Hematopoietic multipotent progenitor cell treated with erythropoietin and hydrocortisone succinate and interleukin-3 and kit ligand, for 17 days (in vitro differentiated cells): ENCODE results near the gene ENTPD7.
A peak's percentile ranks its signal among the peaks of the same experiment; 100 is the strongest.
"Not testable (repeated sequence)": the region's sequence is repeated elsewhere in the genome, so short reads cannot be mapped to it uniquely, and the experiment has no call there.

Source experiments
- DNase-seq: peaks from one replicate; pipeline ENCODE4 v3.0.0-alpha.2; 2015; ENCODE audit warnings: low spot score

Gene ENTPD7

GRCh38 chr10:99659031-99659867, at the start of gene ENTPD7:
ENTPD7 (plus strand) TSS chr10:99659509; CDS start chr10:99659957, 448 bp downstream.
- DNase-seq, result peak; percentile 88

GRCh38 chr10:99610221-99610620, 49.1 kb upstream of the ENTPD7 start:
- no peak for DNase-seq

- DNase-seq, result no peak
These were observed 48.0 kb upstream of the ENTPD7 start for GRCh38 chr10:99611326-99611725.

GRCh38 chr10:99612167-99612831, 47.0 kb upstream of the ENTPD7 start:
- DNase-seq, result peak; percentile 77

- no peak for DNase-seq
These were observed 43.9 kb upstream of the ENTPD7 start for GRCh38 chr10:99615426-99615825.

GRCh38 chr10:99617696-99618095, 41.6 kb upstream of the ENTPD7 start:
- no peak for DNase-seq

GRCh38 chr10:99619090-99619800, 40.1 kb upstream of the ENTPD7 start:
- DNase-seq, result peak; percentile 33

- DNase-seq, result peak; percentile 99
These were observed 39.2 kb upstream of the ENTPD7 start, which contains the start of gene SLC25A28 for GRCh38 chr10:99619851-99620710. SLC25A28 (minus strand) TSS chr10:99620439; CDS start chr10:99620335, 104 bp downstream.

GRCh38 chr10:99620711-99621453, 38.4 kb upstream of the ENTPD7 start:
- DNase-seq, result peak; percentile 86

GRCh38 chr10:99621454-99622251, 37.7 kb upstream of the ENTPD7 start:
- DNase-seq, result no peak

- no peak for DNase-seq
These were observed 35.4 kb upstream of the ENTPD7 start for GRCh38 chr10:99623919-99624318.

- DNase-seq, result not testable (repeated sequence)
These were observed 34.2 kb upstream of the ENTPD7 start for GRCh38 chr10:99625124-99625523.

GRCh38 chr10:99628923-99629624, 30.2 kb upstream of the ENTPD7 start:
- no peak for DNase-seq

GRCh38 chr10:99629625-99629978, 29.7 kb upstream of the ENTPD7 start:
- DNase-seq, result no peak

- DNase-seq, result peak; percentile 53
These were observed 28.9 kb upstream of the ENTPD7 start for GRCh38 chr10:99630433-99630832.

GRCh38 chr10:99630991-99631390, 28.3 kb upstream of the ENTPD7 start:
- no peak for DNase-seq

GRCh38 chr10:99631496-99631895, 27.8 kb upstream of the ENTPD7 start:
- no peak for DNase-seq

GRCh38 chr10:99633832-99634231, 25.5 kb upstream of the ENTPD7 start:
- no peak for DNase-seq

- no peak for DNase-seq
These were observed 11.6 kb upstream of the ENTPD7 start for GRCh38 chr10:99647601-99648151.
